Activated CD4-positive, alpha-beta T cell treated with anti-CD3 and anti-CD28 coated beads for 24 hours (primary cell): Measurements from ENCODE around the gene NDE1.
A peak's percentile ranks its signal among the peaks of the same experiment; 100 is the strongest.
"Not testable (repeated sequence)": the region's sequence is repeated elsewhere in the genome, so short reads cannot be mapped to it uniquely, and the experiment has no call there.

Experiments used
- DNase-seq, 2 donors: peaks; one replicate each; pipeline ENCODE4 v3.0.0-alpha.2; 2020; ENCODE audit warnings: low read depth in 2 of 2

The NDE1 gene

GRCh38 chr16:15694499-15694898, 44.5 kb downstream of the NDE1 start:
- no peak for DNase-seq

GRCh38 chr16:15699819-15700218, 49.8 kb downstream of the NDE1 start:
- no peak for DNase-seq

GRCh38 chr16:15701367-15701766, 51.3 kb downstream of the NDE1 start:
- DNase-seq: no peak

GRCh38 chr16:15701975-15702970, 52.2 kb downstream of the NDE1 start:
- DNase-seq: no peak

- no peak for DNase-seq
Observed at GRCh38 chr16:15703029-15703736, 53.1 kb downstream of the NDE1 start.

- DNase-seq: peak; percentile 67 to 74
Observed at GRCh38 chr16:15704545-15704987, 54.5 kb downstream of the NDE1 start.

- DNase-seq: no peak
Observed at GRCh38 chr16:15705064-15705565, 55.1 kb downstream of the NDE1 start.

- no peak for DNase-seq
Observed at GRCh38 chr16:15707332-15707731, 57.3 kb downstream of the NDE1 start.

- DNase-seq: no peak
Observed at GRCh38 chr16:15708096-15708495, 58.1 kb downstream of the NDE1 start.

- DNase-seq: no peak
Observed at GRCh38 chr16:15708997-15709396, 59.0 kb downstream of the NDE1 start.

- DNase-seq: no peak
Observed at GRCh38 chr16:15714393-15715172, 64.5 kb downstream of the NDE1 start.

- no peak for DNase-seq
Observed at GRCh38 chr16:15715221-15715620, 65.2 kb downstream of the NDE1 start.

GRCh38 chr16:15716694-15717447, 66.8 kb downstream of the NDE1 start:
- no peak for DNase-seq

- DNase-seq: no peak
Observed at GRCh38 chr16:15721018-15721417, 71.0 kb downstream of the NDE1 start.

- DNase-seq: no peak
Observed at GRCh38 chr16:15723808-15724207, 73.8 kb downstream of the NDE1 start.

GRCh38 chr16:15725641-15726240, 75.7 kb downstream of the NDE1 start:
- no peak for DNase-seq

- DNase-seq: no peak
Observed at GRCh38 chr16:15726715-15727114, 76.7 kb downstream of the NDE1 start.

- DNase-seq: not testable (repeated sequence)
Observed at GRCh38 chr16:15727697-15728096, 77.7 kb downstream of the NDE1 start.

GRCh38 chr16:15729152-15729551, 79.1 kb downstream of the NDE1 start:
- no peak for DNase-seq

GRCh38 chr16:15732416-15732815, 82.4 kb downstream of the NDE1 start:
- DNase-seq: no peak

GRCh38 chr16:15735610-15736009, 85.6 kb downstream of the NDE1 start:
- no peak for DNase-seq
